Liver (tissue), 3 donors: ENCODE measurements around the gene STX7.

Experiments
- EGR1 ChIP-seq, 2 donors: IDR thresholded peaks; 2 replicates each; pipeline ENCODE4 v1.6.1; 2016 to 2018; ENCODE audit warnings: antibody characterized with exemption in 2 of 2, low read depth in 2 of 2
- FOXA1 ChIP-seq: IDR thresholded peaks from 2 replicates; pipeline ENCODE4 v1.6.1; 2016; ENCODE audit warnings: antibody characterized with exemption
- JUND ChIP-seq, 2 donors: IDR thresholded peaks; 2 replicates each; pipeline ENCODE4 v1.6.1; 2016; ENCODE audit warnings: antibody characterized with exemption in 2 of 2
- RXRA ChIP-seq, 2 donors: IDR thresholded peaks; 2 replicates each; pipeline ENCODE4 v1.6.1; 2017 to 2018; ENCODE audit warnings: antibody characterized with exemption in 2 of 2, mild to moderate bottlenecking in 1 of 2
- TAF1 ChIP-seq: conservative IDR thresholded peaks from 2 replicates; pipeline ENCODE4 v1.6.1; 2016; ENCODE audit warnings: antibody characterized with exemption, mild to moderate bottlenecking
- YY1 ChIP-seq: IDR thresholded peaks from 2 replicates; pipeline ENCODE4 v1.6.1; 2016; ENCODE audit warnings: antibody characterized with exemption, mild to moderate bottlenecking
- TF ChIP-seq, protein P1 (sequence below): IDR thresholded peaks from 2 replicates; pipeline ENCODE4 v1.6.1; 2016; ENCODE audit warnings: antibody characterized with exemption, mild to moderate bottlenecking
- TF ChIP-seq, protein P2 (sequence below): fragments of 150-350 bp; IDR thresholded peaks from 2 replicates; pipeline ENCODE4 v1.5.1; 2017; ENCODE audit warnings: improper control_type of control experiment, low read depth, low read length; ENCODE audit not compliant: missing input control
- TF ChIP-seq, protein P3 (sequence below): IDR thresholded peaks from 2 replicates; pipeline ENCODE4 v1.6.1; 2016; ENCODE audit warnings: antibody characterized with exemption
- donor health status: healthy.
- donor health status: healthy.

DNA sequence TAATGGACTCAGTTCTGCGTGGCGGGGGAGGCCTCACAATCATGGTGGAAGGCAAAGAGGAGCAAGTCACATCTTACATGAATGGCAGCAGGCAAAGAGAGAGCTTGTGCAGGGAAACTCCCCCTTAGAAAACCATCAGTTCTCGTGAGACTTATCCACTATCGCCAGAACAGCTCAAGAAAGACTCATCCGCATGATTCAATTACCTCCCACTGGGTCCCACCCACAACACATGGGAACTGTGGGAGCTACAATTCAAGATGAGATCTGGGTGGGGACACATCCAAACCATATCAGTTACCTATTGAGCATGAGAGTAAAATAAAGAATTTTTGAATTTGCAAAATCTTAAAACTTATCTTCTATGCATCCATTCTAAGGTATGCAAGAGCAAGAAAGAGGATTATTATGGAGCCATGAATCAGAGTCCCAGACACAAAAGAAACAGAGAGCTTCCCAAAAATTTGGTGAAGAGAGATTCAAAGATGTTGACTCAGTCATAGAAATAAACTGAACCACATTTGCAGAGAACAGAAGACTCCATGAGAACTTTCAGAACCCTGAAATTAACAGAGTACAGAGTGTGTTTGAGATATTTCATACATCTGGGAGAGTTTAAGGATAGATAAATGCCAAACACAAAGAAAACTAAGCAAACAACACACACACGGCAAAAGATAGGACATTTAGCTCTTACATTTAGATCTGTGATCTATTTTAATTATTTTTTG, 94.5 kb downstream of the STX7 start:
- TF ChIP-seq, protein P1, sequence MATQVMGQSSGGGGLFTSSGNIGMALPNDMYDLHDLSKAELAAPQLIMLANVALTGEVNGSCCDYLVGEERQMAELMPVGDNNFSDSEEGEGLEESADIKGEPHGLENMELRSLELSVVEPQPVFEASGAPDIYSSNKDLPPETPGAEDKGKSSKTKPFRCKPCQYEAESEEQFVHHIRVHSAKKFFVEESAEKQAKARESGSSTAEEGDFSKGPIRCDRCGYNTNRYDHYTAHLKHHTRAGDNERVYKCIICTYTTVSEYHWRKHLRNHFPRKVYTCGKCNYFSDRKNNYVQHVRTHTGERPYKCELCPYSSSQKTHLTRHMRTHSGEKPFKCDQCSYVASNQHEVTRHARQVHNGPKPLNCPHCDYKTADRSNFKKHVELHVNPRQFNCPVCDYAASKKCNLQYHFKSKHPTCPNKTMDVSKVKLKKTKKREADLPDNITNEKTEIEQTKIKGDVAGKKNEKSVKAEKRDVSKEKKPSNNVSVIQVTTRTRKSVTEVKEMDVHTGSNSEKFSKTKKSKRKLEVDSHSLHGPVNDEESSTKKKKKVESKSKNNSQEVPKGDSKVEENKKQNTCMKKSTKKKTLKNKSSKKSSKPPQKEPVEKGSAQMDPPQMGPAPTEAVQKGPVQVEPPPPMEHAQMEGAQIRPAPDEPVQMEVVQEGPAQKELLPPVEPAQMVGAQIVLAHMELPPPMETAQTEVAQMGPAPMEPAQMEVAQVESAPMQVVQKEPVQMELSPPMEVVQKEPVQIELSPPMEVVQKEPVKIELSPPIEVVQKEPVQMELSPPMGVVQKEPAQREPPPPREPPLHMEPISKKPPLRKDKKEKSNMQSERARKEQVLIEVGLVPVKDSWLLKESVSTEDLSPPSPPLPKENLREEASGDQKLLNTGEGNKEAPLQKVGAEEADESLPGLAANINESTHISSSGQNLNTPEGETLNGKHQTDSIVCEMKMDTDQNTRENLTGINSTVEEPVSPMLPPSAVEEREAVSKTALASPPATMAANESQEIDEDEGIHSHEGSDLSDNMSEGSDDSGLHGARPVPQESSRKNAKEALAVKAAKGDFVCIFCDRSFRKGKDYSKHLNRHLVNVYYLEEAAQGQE: no peak
- TF ChIP-seq TAF1: no peak
- TF ChIP-seq, protein P2, sequence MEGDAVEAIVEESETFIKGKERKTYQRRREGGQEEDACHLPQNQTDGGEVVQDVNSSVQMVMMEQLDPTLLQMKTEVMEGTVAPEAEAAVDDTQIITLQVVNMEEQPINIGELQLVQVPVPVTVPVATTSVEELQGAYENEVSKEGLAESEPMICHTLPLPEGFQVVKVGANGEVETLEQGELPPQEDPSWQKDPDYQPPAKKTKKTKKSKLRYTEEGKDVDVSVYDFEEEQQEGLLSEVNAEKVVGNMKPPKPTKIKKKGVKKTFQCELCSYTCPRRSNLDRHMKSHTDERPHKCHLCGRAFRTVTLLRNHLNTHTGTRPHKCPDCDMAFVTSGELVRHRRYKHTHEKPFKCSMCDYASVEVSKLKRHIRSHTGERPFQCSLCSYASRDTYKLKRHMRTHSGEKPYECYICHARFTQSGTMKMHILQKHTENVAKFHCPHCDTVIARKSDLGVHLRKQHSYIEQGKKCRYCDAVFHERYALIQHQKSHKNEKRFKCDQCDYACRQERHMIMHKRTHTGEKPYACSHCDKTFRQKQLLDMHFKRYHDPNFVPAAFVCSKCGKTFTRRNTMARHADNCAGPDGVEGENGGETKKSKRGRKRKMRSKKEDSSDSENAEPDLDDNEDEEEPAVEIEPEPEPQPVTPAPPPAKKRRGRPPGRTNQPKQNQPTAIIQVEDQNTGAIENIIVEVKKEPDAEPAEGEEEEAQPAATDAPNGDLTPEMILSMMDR: no peak
- no peak for TF ChIP-seq JUND (IDR thresholded peaks at IDR 0.05)
- TF ChIP-seq FOXA1: no peak
- TF ChIP-seq, protein P3, sequence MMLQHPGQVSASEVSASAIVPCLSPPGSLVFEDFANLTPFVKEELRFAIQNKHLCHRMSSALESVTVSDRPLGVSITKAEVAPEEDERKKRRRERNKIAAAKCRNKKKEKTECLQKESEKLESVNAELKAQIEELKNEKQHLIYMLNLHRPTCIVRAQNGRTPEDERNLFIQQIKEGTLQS: no peak
- TF ChIP-seq EGR1 (IDR thresholded peaks at IDR 0.05; ENCODE audit: low read depth in 2 of 2): no peak
- no peak for TF ChIP-seq RXRA (IDR thresholded peaks at IDR 0.05)
- TF ChIP-seq YY1: no peak
